ENCODE measurements around the gene NOSTRIN.

Gene NOSTRIN

DNA sequence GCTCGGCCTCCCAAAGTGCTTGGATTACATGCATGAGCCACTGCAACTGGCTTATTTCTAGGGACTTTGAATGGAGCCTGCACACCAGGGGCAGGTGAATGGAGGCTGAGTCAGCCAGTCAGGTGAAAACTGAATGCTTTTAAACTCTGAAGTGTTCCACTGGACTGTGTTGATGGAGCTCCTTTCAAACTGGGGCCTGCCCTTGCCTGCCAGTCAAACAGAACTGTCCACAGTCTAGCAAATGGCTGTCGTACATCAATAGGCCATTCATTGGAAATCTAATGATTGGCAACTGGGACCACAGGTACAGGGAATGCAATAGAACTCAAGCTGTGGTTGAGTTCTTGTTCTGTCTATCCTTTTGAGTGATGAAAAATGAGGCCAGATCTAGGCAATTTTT is 966 bp upstream of the NOSTRIN start:
- no peak overlapping the region for H3K27ac ChIP-seq
- TF ChIP-seq, protein P1, sequence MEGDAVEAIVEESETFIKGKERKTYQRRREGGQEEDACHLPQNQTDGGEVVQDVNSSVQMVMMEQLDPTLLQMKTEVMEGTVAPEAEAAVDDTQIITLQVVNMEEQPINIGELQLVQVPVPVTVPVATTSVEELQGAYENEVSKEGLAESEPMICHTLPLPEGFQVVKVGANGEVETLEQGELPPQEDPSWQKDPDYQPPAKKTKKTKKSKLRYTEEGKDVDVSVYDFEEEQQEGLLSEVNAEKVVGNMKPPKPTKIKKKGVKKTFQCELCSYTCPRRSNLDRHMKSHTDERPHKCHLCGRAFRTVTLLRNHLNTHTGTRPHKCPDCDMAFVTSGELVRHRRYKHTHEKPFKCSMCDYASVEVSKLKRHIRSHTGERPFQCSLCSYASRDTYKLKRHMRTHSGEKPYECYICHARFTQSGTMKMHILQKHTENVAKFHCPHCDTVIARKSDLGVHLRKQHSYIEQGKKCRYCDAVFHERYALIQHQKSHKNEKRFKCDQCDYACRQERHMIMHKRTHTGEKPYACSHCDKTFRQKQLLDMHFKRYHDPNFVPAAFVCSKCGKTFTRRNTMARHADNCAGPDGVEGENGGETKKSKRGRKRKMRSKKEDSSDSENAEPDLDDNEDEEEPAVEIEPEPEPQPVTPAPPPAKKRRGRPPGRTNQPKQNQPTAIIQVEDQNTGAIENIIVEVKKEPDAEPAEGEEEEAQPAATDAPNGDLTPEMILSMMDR (conservative IDR thresholded peaks at IDR 0.05), result no peak

DNA sequence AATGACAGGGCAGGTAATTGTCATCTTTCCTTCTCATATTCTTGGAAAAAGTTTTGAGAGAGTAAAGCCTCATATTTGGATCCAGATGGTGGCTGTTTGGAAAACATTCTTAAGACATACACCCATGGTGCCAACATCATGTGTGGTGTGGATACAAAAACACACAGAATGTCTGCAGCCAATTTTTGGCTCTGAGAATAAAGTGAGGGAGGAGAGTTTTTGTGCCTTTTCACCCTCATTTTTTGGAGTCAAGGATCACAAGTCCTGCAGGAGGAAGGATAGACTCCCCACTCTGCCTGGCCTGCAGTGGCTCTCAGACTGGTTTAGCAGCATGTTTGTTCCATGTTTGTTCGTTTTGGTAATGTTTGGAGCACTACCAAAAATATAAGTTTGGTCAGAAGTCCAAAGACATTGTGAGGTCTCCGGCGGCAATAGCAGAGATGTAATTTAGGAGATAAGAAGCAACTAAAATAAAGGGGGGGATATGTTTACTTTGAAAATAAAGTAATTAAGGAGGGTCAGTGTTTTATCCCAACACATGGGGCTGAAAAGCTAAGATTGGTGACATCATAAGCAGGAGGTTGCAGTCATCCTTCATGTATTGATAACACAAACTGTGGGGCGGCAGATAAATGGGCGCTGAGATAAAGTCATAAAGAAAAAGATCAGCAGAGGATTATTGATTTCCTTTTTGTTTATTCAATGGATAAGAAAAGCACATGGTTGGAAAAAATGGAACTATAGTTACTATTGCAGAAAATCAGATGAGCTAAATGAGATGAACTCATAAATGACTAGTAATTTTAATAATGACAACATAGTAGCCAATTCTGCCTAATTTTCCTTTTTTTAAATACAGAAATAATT is 655 bp downstream of the NOSTRIN start:
- H3K27ac ChIP-seq, result no peak overlapping the region
- TF ChIP-seq, protein P1 (conservative IDR thresholded peaks at IDR 0.05), result no peak

DNA sequence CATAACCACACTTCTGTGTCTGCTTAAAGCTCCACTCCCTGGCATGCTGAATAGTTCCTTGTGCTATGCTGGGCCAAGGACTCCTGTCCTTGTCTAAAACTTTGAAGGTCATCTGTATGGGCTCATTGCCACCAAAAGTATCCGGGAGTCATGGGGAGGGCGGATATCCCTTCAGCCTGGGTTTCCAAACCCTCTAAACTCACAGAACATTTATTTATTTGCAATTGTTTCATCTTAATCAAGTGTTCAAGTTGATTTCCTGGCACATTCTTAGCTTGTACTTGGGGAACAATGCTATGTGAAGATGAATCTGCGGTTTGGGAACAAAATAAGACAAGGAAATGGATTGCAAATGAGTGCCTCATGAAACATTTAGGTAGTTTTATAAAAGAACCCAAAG is 1.8 kb downstream of the NOSTRIN start:
- no peak overlapping the region for H3K27ac ChIP-seq

DNA sequence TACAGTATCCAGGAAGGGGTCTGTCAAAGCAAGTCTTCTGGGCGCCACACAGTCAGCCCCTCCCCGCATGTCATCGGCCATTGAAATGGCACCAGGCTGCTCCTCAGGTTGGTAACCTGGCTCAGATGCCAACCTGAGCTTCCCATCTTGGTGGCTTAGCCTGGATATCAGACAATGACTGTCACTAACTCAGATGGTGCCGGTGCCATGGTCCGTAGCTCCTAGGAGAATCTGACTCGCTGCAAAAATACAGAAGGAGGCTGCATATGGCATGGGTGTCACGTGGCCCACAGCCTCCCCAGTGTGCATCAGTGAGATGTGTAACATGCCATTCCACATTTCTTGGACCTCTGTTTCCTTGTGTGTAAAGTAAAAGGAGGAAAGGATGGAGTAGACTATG is 3.2 kb downstream of the NOSTRIN start:
- no peak overlapping the region for H3K27ac ChIP-seq
- TF ChIP-seq, protein P1 (conservative IDR thresholded peaks at IDR 0.05), result no peak

More for the DNA sequence above, 1.8 kb downstream of the NOSTRIN start:
- TF ChIP-seq, protein P1 (conservative IDR thresholded peaks at IDR 0.05), result no peak

DNA sequence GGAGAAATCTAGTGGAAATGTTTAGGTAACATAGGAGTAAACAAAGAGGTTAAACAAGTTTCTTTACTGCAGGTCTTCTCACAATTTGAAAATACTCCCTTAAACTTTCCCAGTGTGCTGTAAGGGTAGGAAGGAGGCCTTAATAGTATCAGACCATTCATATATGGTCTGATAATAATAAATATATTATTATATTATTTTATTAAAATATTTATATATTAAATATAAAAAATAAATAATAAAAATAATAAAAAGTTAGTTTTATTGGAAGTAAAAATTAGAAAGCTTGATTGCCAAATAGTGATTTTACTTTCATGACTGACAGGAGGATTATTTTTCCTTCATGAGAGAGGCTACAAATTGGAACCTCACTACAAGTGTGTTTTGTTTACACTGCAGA is 7.1 kb downstream of the NOSTRIN start:
- TF ChIP-seq, protein P1 (conservative IDR thresholded peaks at IDR 0.05), result no peak
- H3K27ac ChIP-seq, result no peak overlapping the region

DNA sequence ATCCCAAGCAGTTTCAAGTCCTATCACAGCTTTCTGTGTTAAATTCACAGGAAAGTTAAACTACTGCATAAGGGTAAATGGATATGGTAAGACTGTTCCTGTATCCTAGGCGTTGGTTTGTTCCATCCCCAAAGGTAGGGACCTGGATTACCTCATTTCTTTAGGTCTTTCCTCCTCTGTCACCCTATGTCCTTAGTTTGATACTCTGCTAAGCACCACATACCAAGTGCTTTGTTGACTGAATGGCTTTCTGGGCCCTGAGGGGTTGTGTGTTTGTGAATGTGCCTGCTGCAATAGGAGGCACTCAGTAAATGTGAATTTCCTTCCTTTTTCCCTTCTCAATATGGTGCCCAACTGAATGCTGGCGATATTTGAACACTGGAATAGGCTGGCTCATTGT is 7.8 kb downstream of the NOSTRIN start:
- H3K27ac ChIP-seq, result no peak overlapping the region
- TF ChIP-seq, protein P1 (conservative IDR thresholded peaks at IDR 0.05), result no peak

DNA sequence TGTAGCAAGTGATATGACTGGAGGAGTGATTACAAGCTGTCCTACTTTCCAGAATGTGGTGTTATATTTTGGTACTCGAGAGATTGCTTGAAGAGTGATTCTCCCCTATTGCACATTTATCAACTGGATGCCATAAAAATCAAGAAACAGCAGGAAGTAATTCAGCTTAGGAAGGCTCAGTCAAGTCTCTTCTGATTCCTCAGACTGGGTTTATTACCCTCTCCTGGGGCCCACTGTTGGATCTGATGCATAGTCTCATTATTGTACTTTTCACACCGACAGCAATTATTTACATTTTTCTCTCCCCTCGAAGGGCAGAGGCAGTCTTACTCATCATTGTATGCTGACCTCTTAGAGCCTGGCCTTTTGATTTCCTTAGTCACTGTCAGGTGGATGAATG is 9.3 kb downstream of the NOSTRIN start:
- H3K27ac ChIP-seq, result no peak overlapping the region
- TF ChIP-seq, protein P1 (conservative IDR thresholded peaks at IDR 0.05), result no peak

Data from VCaP (cell line).